GM10847 (cell line): ENCODE measurements around the gene HRH1.

Experiments
- POLR2A ChIP-seq: IDR thresholded peaks from 2 replicates; pipeline ENCODE4 v1.6.1; 2011; ENCODE audit not compliant: insufficient read length; ENCODE audit errors: extremely low read depth

Gene HRH1

GRCh38 chr3:11212784-11213183 lies 58.5 kb downstream of the HRH1 start:
- no peak for TF ChIP-seq POLR2A

- TF ChIP-seq POLR2A: no peak
Observed at GRCh38 chr3:11213810-11214450, 59.6 kb downstream of the HRH1 start.

- TF ChIP-seq POLR2A: no peak
Observed at GRCh38 chr3:11214451-11214978, 60.2 kb downstream of the HRH1 start.

- no peak for TF ChIP-seq POLR2A
Observed at GRCh38 chr3:11220230-11220629, 65.9 kb downstream of the HRH1 start.

GRCh38 chr3:11221818-11222415 lies 67.6 kb downstream of the HRH1 start:
- TF ChIP-seq POLR2A: no peak

- TF ChIP-seq POLR2A: no peak
Observed at GRCh38 chr3:11224010-11224409, 69.7 kb downstream of the HRH1 start.

GRCh38 chr3:11224870-11225229 lies 70.6 kb downstream of the HRH1 start:
- no peak for TF ChIP-seq POLR2A

- no peak for TF ChIP-seq POLR2A
Observed at GRCh38 chr3:11226042-11226370, 71.7 kb downstream of the HRH1 start.

GRCh38 chr3:11228041-11228440 lies 73.7 kb downstream of the HRH1 start:
- no peak for TF ChIP-seq POLR2A

GRCh38 chr3:11230125-11230524 lies 75.8 kb downstream of the HRH1 start:
- no peak for TF ChIP-seq POLR2A

GRCh38 chr3:11230832-11231231 lies 76.5 kb downstream of the HRH1 start:
- TF ChIP-seq POLR2A: no peak

- no peak for TF ChIP-seq POLR2A
Observed at GRCh38 chr3:11235385-11235784, 81.1 kb downstream of the HRH1 start.

GRCh38 chr3:11236588-11237461 lies 82.5 kb downstream of the HRH1 start:
- no peak for TF ChIP-seq POLR2A

GRCh38 chr3:11238060-11238459 lies 83.8 kb downstream of the HRH1 start:
- TF ChIP-seq POLR2A: no peak

- no peak for TF ChIP-seq POLR2A
Observed at GRCh38 chr3:11238880-11239279, 84.6 kb downstream of the HRH1 start.

- TF ChIP-seq POLR2A: no peak
Observed at GRCh38 chr3:11239796-11240195, 85.5 kb downstream of the HRH1 start.
